IMR-90 (cell line): Measurements from ENCODE around the gene NAV2. TPM values are rescaled to one million over a fixed set of nuclear protein-coding genes. Genes with fewer than 3 reads are reported as not detected.

Source experiments
- ATAC-seq: fragments of 200-7000 bp; cut with Tn5 transposase; 2 replicates; pipeline ENCODE4 v1.9.1; 2020; ENCODE audit warnings: low read depth, mild to moderate bottlenecking, moderate library complexity
- BruUV-seq: library from RNA; stranded (reverse); fragments of 400-500 nt; replicated peaks from 2 replicates; lab custom pipeline; 2021; lab: Mats Ljungman, UMichigan
- CTCF ChIA-PET: fragments of 300-600 bp; formaldehyde crosslinking; extraction: SDS; loops from one replicate; lab custom pipeline; 2021; ENCODE audit warnings: antibody characterized with exemption; lab: Yijun Ruan, JAX
- POLR2A ChIA-PET: fragments of 300-600 bp; sonication (Branson Sonifier 250); formaldehyde crosslinking; loops from one replicate; lab custom pipeline; 2022; ENCODE audit warnings: antibody characterized with exemption; ENCODE audit not compliant: unreplicated experiment; lab: Charles Lee
- DNase-seq: peaks from one replicate; pipeline ENCODE4 v3.0.0; 2013
- H2AFZ ChIP-seq: replicated peaks from 2 replicates; pipeline ENCODE3; 2013; ENCODE audit warnings: low read length, mild to moderate bottlenecking; ENCODE audit not compliant: poor library complexity
- H2AK5ac ChIP-seq: 2 replicates; pipeline ENCODE4 v1.6.1; 2013; ENCODE audit warnings: low read depth, low read length, inconsistent platforms
- H2AK9ac ChIP-seq: replicated peaks from 2 replicates; pipeline ENCODE3; 2013; ENCODE audit warnings: mild to moderate bottlenecking, low read depth, low read length, moderate library complexity; ENCODE audit not compliant: poor library complexity
- H2BK120ac ChIP-seq: 2 replicates; pipeline ENCODE4 v1.6.1; 2013; ENCODE audit warnings: low read depth, low read length, inconsistent platforms
- H2BK15ac ChIP-seq: 3 replicates; pipeline ENCODE4 v1.6.1; 2013; ENCODE audit warnings: low read depth, low read length, inconsistent platforms
- H2BK20ac ChIP-seq: 2 replicates; pipeline ENCODE4 v1.6.1; 2013; ENCODE audit warnings: low read depth, mild to moderate bottlenecking, inconsistent platforms, low read length, moderate library complexity
- H2BK5ac ChIP-seq: 2 replicates; pipeline ENCODE4 v1.6.1; 2013; ENCODE audit warnings: mild to moderate bottlenecking, low read depth, low read length, inconsistent platforms; ENCODE audit not compliant: poor library complexity, severe bottlenecking
- H3K14ac ChIP-seq: replicated peaks from 2 replicates; pipeline ENCODE4 v1.6.1; 2013; ENCODE audit warnings: low read depth, low read length, inconsistent platforms
- H3K18ac ChIP-seq: 2 replicates; pipeline ENCODE4 v1.6.1; 2013; ENCODE audit warnings: low read depth, low read length, control low read depth
- H3K23ac ChIP-seq: 2 replicates; pipeline ENCODE4 v1.6.1; 2013; ENCODE audit warnings: low read depth, low read length, inconsistent platforms
- H3K27ac ChIP-seq: 2 replicates; pipeline ENCODE4 v1.5.1; 2013; ENCODE audit warnings: mild to moderate bottlenecking, control low read depth, low read length; ENCODE audit not compliant: insufficient read depth
- H3K27me3 ChIP-seq: 2 replicates; pipeline ENCODE4 v1.6.1; 2013; ENCODE audit warnings: low read length; ENCODE audit not compliant: control insufficient read depth, insufficient read depth
- H3K36me3 ChIP-seq: 2 replicates; pipeline ENCODE4 v1.6.1; 2013; ENCODE audit warnings: low read length, mixed read lengths; ENCODE audit not compliant: control insufficient read depth, insufficient read depth
- H3K4ac ChIP-seq: 2 replicates; pipeline ENCODE4 v1.6.1; 2013; ENCODE audit warnings: low read depth, low read length, inconsistent platforms
- H3K4me1 ChIP-seq: 2 replicates; pipeline ENCODE4 v1.6.1; 2013; ENCODE audit warnings: low read length, mixed read lengths; ENCODE audit not compliant: control insufficient read depth, insufficient read depth
- H3K4me2 ChIP-seq: 2 replicates; pipeline ENCODE4 v1.6.1; 2013; ENCODE audit warnings: low read depth, mild to moderate bottlenecking, control low read depth, low read length, moderate library complexity
- H3K4me3 ChIP-seq: 2 replicates; pipeline ENCODE4 v1.5.1; 2013; ENCODE audit warnings: low read depth, mild to moderate bottlenecking, control low read depth, low read length, moderate library complexity; ENCODE audit not compliant: insufficient read depth
- H3K56ac ChIP-seq: 2 replicates; pipeline ENCODE4 v1.6.1; 2013; ENCODE audit warnings: low read length, inconsistent platforms; ENCODE audit not compliant: insufficient read depth; ENCODE audit errors: extremely low read depth
- H3K79me1 ChIP-seq, 2 experiments: 2 replicates each; pipeline ENCODE4 v1.6.1; 2013; ENCODE audit warnings: low read length in 2 of 2, inconsistent platforms in 1 of 2, low read depth in 1 of 2
- H3K9ac ChIP-seq: 2 replicates; pipeline ENCODE4 v1.6.1; 2013; ENCODE audit warnings: low read depth, low read length, control low read depth
- H3K9me1 ChIP-seq: 2 replicates; pipeline ENCODE4 v1.6.1; 2013; ENCODE audit warnings: low read length, inconsistent platforms; ENCODE audit not compliant: insufficient read depth
- H3K9me3 ChIP-seq: 2 replicates; pipeline ENCODE4 v1.6.1; 2013; ENCODE audit warnings: low read length; ENCODE audit not compliant: control insufficient read depth, insufficient read depth
- H4K20me1 ChIP-seq: 2 replicates; pipeline ENCODE4 v1.6.1; 2013; ENCODE audit warnings: low read length, inconsistent platforms; ENCODE audit not compliant: insufficient read depth
- H4K5ac ChIP-seq: 2 replicates; pipeline ENCODE4 v1.6.1; 2013; ENCODE audit warnings: mild to moderate bottlenecking, low read depth, low read length, control low read depth
- H4K8ac ChIP-seq, 2 experiments: 2 replicates each; pipeline ENCODE4 v1.6.1; 2013; ENCODE audit warnings: low read depth in 2 of 2, low read length in 2 of 2, control low read depth in 1 of 2, inconsistent platforms in 1 of 2
- H4K91ac ChIP-seq: 2 replicates; pipeline ENCODE4 v1.6.1; 2013; ENCODE audit warnings: low read depth, low read length, inconsistent platforms; ENCODE audit not compliant: insufficient read depth
- NFE2L2 ChIP-seq: fragments of 150-350 bp; IDR thresholded peaks from 2 replicates; pipeline ENCODE4 v1.6.1; 2016; ENCODE audit warnings: low read depth, mild to moderate bottlenecking, low read length
- USF2 ChIP-seq: fragments of 150-350 bp; IDR thresholded peaks from 2 replicates; pipeline ENCODE4 v1.6.1; 2017; ENCODE audit warnings: mild to moderate bottlenecking, antibody characterized with exemption, low read length, low read depth
- WGBS, 2 experiments: methylation state at CpG; one replicate each; pipeline versions ENCODE4 v1.1.5 to v1.1.7; 2013; ENCODE audit warnings: missing lambda C conversion rate in 2 of 2; ENCODE audit not compliant: insufficient read length in 1 of 2; ENCODE audit errors: extremely low coverage in 2 of 2; 5-methylcytosine and 5-hydroxymethylcytosine counted together
- dilution Hi-C: fragments of 300-500 bp; cut with HindIII; formaldehyde crosslinking; loops from one replicate; pipeline ENCODE4 v1.14.3; 2018; ENCODE audit warnings: low sequenced_read_pairs; ENCODE audit not compliant: unreplicated experiment
- in situ Hi-C: fragments of 300-500 bp; cut with MboI; formaldehyde crosslinking; loops from 3 replicates; pipeline ENCODE4 v1.14.3; 2019; ENCODE audit warnings: low sequenced_read_pairs, inconsistent platforms, mixed read lengths
- intact Hi-C: fragments of 100-400 bp; cut with micrococcal nuclease; formaldehyde crosslinking; loops from 2 replicates; pipeline ENCODE4 v1.10.0; 2022
- polyA plus RNA-seq, 3 experiments: library from polyadenylated mRNA; depleted of rRNA; stranded (reverse); fragments of >200 nt; gene quantifications; 2 replicates each; pipeline ENCODE4 v1.2.3, GENCODE V29; 2012; ENCODE audit warnings: low replicate concordance in 1 of 3
- total RNA-seq: library from RNA; depleted of rRNA; stranded (reverse); fragments of >200 nt; gene quantifications from 2 replicates; pipeline ENCODE4 v1.2.3, GENCODE V29; 2012
- TF ChIP-seq, protein P1 (sequence below): fragments of 150-350 bp; IDR thresholded peaks from 2 replicates; pipeline ENCODE4 v1.6.1; 2016; ENCODE audit warnings: low read depth, mild to moderate bottlenecking, low read length, moderate library complexity, borderline replicate concordance

Gene NAV2
- total and polyA plus RNA-seq, 2 of the 4 experiments (the other 2 are of a cell fraction), result 4.5 to 12.6 TPM

GRCh38 chr11:19934828-19935259 lies 222.2 kb downstream of the NAV2 start (continued):
- TF ChIP-seq USF2, result peak; percentile 33; the same call in 1 of the 2 replicates

- Histone ChIP-seq H4K20me1 (peaks cover 4% of the 10 kb centered on the region; the same call in 1 of the 2 replicates), H3K9ac (no peak overlapping the region), H4K91ac (no peak overlapping the region), H3K27ac (no peak overlapping the region), H2BK5ac (peak overlapping the region; percentile 21), H2AK9ac (peak overlapping the region; percentile 12), H3K79me1 (peaks cover 11 to 32% of the 10 kb centered on the region in 2 experiments; a peak in 3 of 4 replicates), H2BK15ac (no peak overlapping the region), H2BK20ac (no peak overlapping the region; the same call in 1 of the 2 replicates), H3K4me1 (peaks cover 11% of the 10 kb centered on the region), H2BK120ac (peak overlapping the region; percentile 3), H2AK5ac (no peak overlapping the region), H3K4me2 (peak overlapping the region; percentile 25; the same call in 1 of the 2 replicates), H4K8ac (peak overlapping the region in 1 of 2 experiments; percentile 4; a peak in 1 of 4 replicates), H3K4me3 (no peak overlapping the region), H3K9me1 (peaks cover 14% of the 10 kb centered on the region), H3K27me3 (no peaks in the 10 kb centered on the region), H3K36me3 (peaks cover 21% of the 10 kb centered on the region), H3K56ac (no peak overlapping the region), H3K14ac (0 out of 2 replicates have a peak overlapping the region, but pooled peaks have one; percentile 8), H3K4ac (0 out of 2 replicates have a peak overlapping the region, but pooled peaks have one; percentile 1), H3K9me3 (no peaks in the 10 kb centered on the region), H3K23ac (no peak overlapping the region), H2AFZ (no peak overlapping the region), H3K18ac (0 out of 2 replicates have a peak overlapping the region, but pooled peaks have one; percentile 29), H4K5ac (no peak overlapping the region)
- no TSS peak for BruUV-seq
- DNase-seq (peak; percentile 86), ATAC-seq (peak; percentile 57)
- ChIA-PET CTCF (interaction anchor here (0.6 to 2.6 kb wide), 7 partner anchors 18 to 418 kb away, joined by 3 to 14 read pairs (median 4); no protein-coding TSS in a partner anchor), POLR2A (interaction anchor here (0.6 kb wide), 1 partner anchor 192 kb away, joined by 4 read pairs; no protein-coding TSS in a partner anchor)
- TF ChIP-seq, protein P1, sequence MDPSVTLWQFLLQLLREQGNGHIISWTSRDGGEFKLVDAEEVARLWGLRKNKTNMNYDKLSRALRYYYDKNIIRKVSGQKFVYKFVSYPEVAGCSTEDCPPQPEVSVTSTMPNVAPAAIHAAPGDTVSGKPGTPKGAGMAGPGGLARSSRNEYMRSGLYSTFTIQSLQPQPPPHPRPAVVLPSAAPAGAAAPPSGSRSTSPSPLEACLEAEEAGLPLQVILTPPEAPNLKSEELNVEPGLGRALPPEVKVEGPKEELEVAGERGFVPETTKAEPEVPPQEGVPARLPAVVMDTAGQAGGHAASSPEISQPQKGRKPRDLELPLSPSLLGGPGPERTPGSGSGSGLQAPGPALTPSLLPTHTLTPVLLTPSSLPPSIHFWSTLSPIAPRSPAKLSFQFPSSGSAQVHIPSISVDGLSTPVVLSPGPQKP, result no peak
- peak; percentile 62 for TF ChIP-seq NFE2L2
- intact Hi-C loops, result loop anchor here (5.0 kb wide), 1 partner anchor 417 kb away; no protein-coding TSS in a partner anchor
- dilution Hi-C loops, result no loop called here
- no CpG with 5 or more reads among the region's 4 CpGs for WGBS, 2 experiments
- in situ Hi-C loops, result loop anchor here (25.0 kb wide), 2 partner anchors 427 to 677 kb away; partner anchors contain the start of gene HTATIP2
Measured at GRCh38 chr11:19935507-19935906, 222.9 kb downstream of the NAV2 start.
